LNCaP clone FGC (cell line): ENCODE data around the gene METAP1D.

Experiments
- DNase-seq: peaks from one replicate; pipeline ENCODE4 v3.0.0-alpha.2; 2011; ENCODE audit warnings: low read depth
- H3K4me3 ChIP-seq: 2 replicates; pipeline ENCODE4 v1.5.1; 2011; ENCODE audit warnings: mild to moderate bottlenecking, low read depth, low read length, control low read depth
- TF ChIP-seq, protein P1 (sequence below): IDR thresholded peaks from 2 replicates; pipeline ENCODE4 v1.5.1; 2012; ENCODE audit warnings: mild to moderate bottlenecking; ENCODE audit not compliant: control insufficient read depth, insufficient read depth; ENCODE audit errors: extremely low read depth

Gene METAP1D

DNA sequence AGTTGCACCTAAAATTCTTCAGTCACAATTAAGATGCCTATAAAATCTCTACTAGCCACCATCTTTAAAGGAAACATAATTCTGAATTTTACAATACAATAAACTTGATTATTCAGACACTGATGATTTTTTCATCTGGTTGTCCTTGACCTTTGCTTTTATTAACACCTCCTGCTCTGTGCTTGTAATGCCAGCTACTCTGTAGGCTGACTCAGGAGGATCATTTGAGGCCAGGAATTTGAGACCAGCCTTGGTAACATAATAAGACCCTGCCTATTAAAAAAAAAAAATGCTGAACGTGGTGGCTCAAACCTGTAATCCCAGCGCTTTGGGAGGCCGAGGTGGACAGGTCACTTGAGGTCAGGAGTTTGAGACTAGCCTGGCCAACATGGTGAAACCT is 39.2 kb upstream of the METAP1D start:
- no peak overlapping the region for H3K4me3 ChIP-seq
- TF ChIP-seq, protein P1, sequence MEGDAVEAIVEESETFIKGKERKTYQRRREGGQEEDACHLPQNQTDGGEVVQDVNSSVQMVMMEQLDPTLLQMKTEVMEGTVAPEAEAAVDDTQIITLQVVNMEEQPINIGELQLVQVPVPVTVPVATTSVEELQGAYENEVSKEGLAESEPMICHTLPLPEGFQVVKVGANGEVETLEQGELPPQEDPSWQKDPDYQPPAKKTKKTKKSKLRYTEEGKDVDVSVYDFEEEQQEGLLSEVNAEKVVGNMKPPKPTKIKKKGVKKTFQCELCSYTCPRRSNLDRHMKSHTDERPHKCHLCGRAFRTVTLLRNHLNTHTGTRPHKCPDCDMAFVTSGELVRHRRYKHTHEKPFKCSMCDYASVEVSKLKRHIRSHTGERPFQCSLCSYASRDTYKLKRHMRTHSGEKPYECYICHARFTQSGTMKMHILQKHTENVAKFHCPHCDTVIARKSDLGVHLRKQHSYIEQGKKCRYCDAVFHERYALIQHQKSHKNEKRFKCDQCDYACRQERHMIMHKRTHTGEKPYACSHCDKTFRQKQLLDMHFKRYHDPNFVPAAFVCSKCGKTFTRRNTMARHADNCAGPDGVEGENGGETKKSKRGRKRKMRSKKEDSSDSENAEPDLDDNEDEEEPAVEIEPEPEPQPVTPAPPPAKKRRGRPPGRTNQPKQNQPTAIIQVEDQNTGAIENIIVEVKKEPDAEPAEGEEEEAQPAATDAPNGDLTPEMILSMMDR: no peak
- no peak for DNase-seq

DNA sequence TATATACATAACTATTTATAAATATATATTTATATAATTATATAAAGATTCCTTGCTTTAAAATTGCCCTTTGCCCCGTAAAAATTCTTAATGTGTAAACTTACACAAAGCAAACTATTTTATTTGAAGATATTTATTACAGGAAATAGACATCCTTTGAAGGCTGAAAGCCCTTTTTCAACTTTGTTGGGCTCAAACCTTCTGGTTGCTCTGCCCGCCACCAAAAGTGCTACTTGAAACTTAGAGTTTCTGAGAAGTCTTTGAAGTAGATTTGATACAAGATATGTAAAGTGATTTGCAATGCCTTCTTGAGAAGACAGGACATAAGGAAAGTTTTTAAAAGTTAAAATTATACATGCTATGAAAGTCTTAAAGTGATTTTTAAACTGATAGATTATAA is 36.6 kb upstream of the METAP1D start:
- no peak for DNase-seq
- H3K4me3 ChIP-seq: no peak overlapping the region
- TF ChIP-seq, protein P1: no peak

DNA sequence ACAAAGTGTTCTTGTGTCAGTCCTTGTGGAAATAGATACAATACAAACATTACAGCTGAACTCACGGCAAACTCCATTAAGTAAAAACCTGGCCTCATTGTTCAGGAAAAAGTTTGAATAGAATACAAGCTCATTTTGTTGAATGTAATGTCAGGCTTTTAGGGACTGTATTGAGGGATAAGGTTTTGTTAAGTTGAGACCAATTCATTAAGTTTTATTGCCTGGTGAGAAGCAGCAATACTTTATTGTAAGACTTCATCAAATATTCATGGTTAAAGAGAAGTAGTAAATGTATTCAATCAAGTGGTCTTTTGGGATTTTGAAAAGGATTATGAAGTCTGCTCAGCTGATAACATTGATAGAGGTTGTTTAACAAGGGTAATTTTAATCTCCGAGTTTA is 35.4 kb upstream of the METAP1D start:
- no peak for DNase-seq
- no peak overlapping the region for H3K4me3 ChIP-seq
- TF ChIP-seq, protein P1: no peak

DNA sequence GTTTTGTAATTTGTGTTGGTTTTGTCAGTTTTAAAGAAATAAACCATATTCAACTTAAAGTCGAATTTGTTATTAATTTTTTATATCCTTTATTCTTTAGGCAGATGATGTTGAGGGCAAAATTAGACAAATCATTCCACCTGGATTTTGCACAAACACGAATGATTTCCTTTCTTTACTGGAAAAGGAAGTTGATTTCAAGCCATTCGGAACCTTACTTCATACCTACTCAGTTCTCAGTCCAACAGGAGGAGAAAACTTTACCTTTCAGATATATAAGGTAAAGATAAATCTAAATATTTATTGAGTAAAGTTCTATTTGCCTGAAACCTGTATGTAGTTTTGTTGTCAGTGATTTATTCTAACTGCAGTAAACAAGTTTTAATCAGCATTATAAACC is 34.5 kb upstream of the METAP1D start:
- TF ChIP-seq, protein P1: no peak
- H3K4me3 ChIP-seq: no peak overlapping the region
- no peak for DNase-seq

DNA sequence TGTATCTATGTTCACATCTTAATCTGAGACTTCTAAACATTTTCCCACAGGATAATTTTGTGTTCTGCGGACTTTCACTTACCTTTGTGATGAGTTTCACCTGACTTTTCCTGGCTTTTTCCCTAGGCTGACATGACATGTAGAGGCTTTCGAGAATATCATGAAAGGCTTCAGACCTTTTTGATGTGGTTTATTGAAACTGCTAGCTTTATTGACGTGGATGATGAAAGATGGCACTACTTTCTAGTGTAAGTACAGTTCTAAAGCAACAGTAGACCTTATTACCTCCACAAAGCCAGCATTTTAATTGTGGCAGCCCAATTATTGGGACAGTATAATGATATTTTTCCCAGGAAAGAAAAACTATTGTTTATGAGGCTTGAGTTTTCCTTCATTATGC is 34.1 kb upstream of the METAP1D start:
- no peak for DNase-seq
- H3K4me3 ChIP-seq: no peak overlapping the region
- TF ChIP-seq, protein P1: no peak

DNA sequence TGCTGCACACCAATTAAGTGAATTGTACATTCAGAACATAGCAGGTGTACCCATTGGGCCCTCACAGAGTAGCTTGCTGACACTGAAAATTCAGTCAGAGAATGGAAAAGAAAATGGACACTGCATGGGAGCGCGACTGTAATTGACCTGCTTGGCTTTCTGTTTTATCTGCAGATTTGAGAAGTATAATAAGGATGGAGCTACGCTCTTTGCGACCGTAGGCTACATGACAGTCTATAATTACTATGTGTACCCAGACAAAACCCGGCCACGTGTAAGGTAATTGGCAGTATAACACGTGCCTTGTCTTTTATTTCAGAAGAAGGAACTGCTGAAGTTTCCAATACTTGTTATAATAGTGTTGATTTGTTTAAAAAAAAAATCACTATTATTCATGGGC is 33.5 kb upstream of the METAP1D start:
- DNase-seq: no peak
- no peak overlapping the region for H3K4me3 ChIP-seq
- TF ChIP-seq, protein P1: no peak

DNA sequence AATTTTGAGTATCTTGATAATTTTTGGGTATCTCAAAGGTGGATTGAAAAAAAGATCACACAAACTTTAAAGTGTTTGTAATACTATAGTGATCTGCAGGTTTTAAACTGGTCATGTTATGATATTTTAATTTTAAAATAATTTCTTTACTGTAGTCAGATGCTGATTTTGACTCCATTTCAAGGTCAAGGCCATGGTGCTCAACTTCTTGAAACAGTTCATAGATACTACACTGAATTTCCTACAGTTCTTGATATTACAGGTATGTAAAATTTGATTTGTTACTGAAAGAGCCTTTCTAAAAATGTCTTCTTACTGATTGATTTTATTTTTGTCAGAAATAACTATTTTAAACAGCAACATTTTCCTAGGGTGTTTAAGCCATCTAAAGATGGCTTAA is 33.1 kb upstream of the METAP1D start:
- TF ChIP-seq, protein P1: no peak
- no peak for DNase-seq
- no peak overlapping the region for H3K4me3 ChIP-seq
